Measurements from ENCODE around the gene ENPP1.

The ENPP1 gene

GRCh38 chr6:131813991-131814390, 6.2 kb downstream of the ENPP1 start:
- Histone ChIP-seq H3K9me3 (ENCODE audit: low read length) (no peaks in the 10 kb centered on the region), H3K36me3 (ENCODE audit: insufficient read depth, low read length) (no peaks in the 10 kb centered on the region), H3K4me3 (ENCODE audit: low read depth in 1 of 2, low read length in 2 of 2) (no peak overlapping the region), H3K9ac (ENCODE audit: low read length) (no peak overlapping the region), H3K27me3 (ENCODE audit: control insufficient read depth in 1 of 2, insufficient read depth in 2 of 2, low read length in 2 of 2) (no peaks in the 10 kb centered on the region), H3K4me1 (ENCODE audit: insufficient read depth, low read length) (no peaks in the 10 kb centered on the region), H3K27ac (ENCODE audit: low read depth, low read length) (no peak overlapping the region)

- Histone ChIP-seq H3K4me3 (ENCODE audit: low read depth in 1 of 2, low read length in 2 of 2) (no peak overlapping the region), H3K9ac (ENCODE audit: low read length) (no peak overlapping the region), H3K27ac (ENCODE audit: low read depth, low read length) (no peak overlapping the region), H3K9me3 (ENCODE audit: low read length) (no peaks in the 10 kb centered on the region), H3K27me3 (ENCODE audit: control insufficient read depth in 1 of 2, insufficient read depth in 2 of 2, low read length in 2 of 2) (no peaks in the 10 kb centered on the region), H3K4me1 (ENCODE audit: insufficient read depth, low read length) (no peaks in the 10 kb centered on the region), H3K36me3 (ENCODE audit: insufficient read depth, low read length) (no peaks in the 10 kb centered on the region)
These were observed 9.0 kb downstream of the ENPP1 start for GRCh38 chr6:131816869-131817268.

GRCh38 chr6:131819572-131820124, 11.8 kb downstream of the ENPP1 start:
- no peak overlapping the region for H3K27ac ChIP-seq (ENCODE audit: low read depth, low read length)
- H3K9me3 ChIP-seq (ENCODE audit: low read length), result no peaks in the 10 kb centered on the region
- H3K36me3 ChIP-seq (ENCODE audit: insufficient read depth, low read length), result no peaks in the 10 kb centered on the region
- H3K9ac ChIP-seq (ENCODE audit: low read length), result no peak overlapping the region
- no peaks in the 10 kb centered on the region for H3K4me1 ChIP-seq (ENCODE audit: insufficient read depth, low read length)
- no peaks in the 10 kb centered on the region for H3K27me3 ChIP-seq (ENCODE audit: control insufficient read depth in 1 of 2, insufficient read depth in 2 of 2, low read length in 2 of 2)
- no peak overlapping the region for H3K4me3 ChIP-seq (ENCODE audit: low read depth in 1 of 2, low read length in 2 of 2)

GRCh38 chr6:131821010-131821807, 13.4 kb downstream of the ENPP1 start:
- Histone ChIP-seq H3K27me3 (ENCODE audit: control insufficient read depth in 1 of 2, insufficient read depth in 2 of 2, low read length in 2 of 2) (no peaks in the 10 kb centered on the region), H3K9me3 (ENCODE audit: low read length) (no peaks in the 10 kb centered on the region), H3K4me1 (ENCODE audit: insufficient read depth, low read length) (no peaks in the 10 kb centered on the region), H3K36me3 (ENCODE audit: insufficient read depth, low read length) (no peaks in the 10 kb centered on the region), H3K4me3 (ENCODE audit: low read depth in 1 of 2, low read length in 2 of 2) (no peak overlapping the region), H3K27ac (ENCODE audit: low read depth, low read length) (no peak overlapping the region), H3K9ac (ENCODE audit: low read length) (no peak overlapping the region)

- H3K9me3 ChIP-seq (ENCODE audit: low read length), result no peaks in the 10 kb centered on the region
- no peaks in the 10 kb centered on the region for H3K27me3 ChIP-seq (ENCODE audit: control insufficient read depth in 1 of 2, insufficient read depth in 2 of 2, low read length in 2 of 2)
- H3K36me3 ChIP-seq (ENCODE audit: insufficient read depth, low read length), result no peaks in the 10 kb centered on the region
- no peak overlapping the region for H3K9ac ChIP-seq (ENCODE audit: low read length)
- H3K27ac ChIP-seq (ENCODE audit: low read depth, low read length), result no peak overlapping the region
- H3K4me3 ChIP-seq (ENCODE audit: low read depth in 1 of 2, low read length in 2 of 2), result no peak overlapping the region
- no peaks in the 10 kb centered on the region for H3K4me1 ChIP-seq (ENCODE audit: insufficient read depth, low read length)
These were observed 14.3 kb downstream of the ENPP1 start for GRCh38 chr6:131822119-131822518.

- Histone ChIP-seq H3K4me1 (ENCODE audit: insufficient read depth, low read length) (no peaks in the 10 kb centered on the region), H3K36me3 (ENCODE audit: insufficient read depth, low read length) (no peaks in the 10 kb centered on the region), H3K9me3 (ENCODE audit: low read length) (no peaks in the 10 kb centered on the region), H3K27me3 (ENCODE audit: control insufficient read depth in 1 of 2, insufficient read depth in 2 of 2, low read length in 2 of 2) (no peaks in the 10 kb centered on the region), H3K9ac (ENCODE audit: low read length) (no peak overlapping the region), H3K27ac (ENCODE audit: low read depth, low read length) (no peak overlapping the region), H3K4me3 (ENCODE audit: low read depth in 1 of 2, low read length in 2 of 2) (no peak overlapping the region)
These were observed 15.6 kb downstream of the ENPP1 start for GRCh38 chr6:131823276-131823902.

GRCh38 chr6:131825946-131826345, 18.1 kb downstream of the ENPP1 start:
- no peaks in the 10 kb centered on the region for H3K27me3 ChIP-seq (ENCODE audit: control insufficient read depth in 1 of 2, insufficient read depth in 2 of 2, low read length in 2 of 2)
- no peak overlapping the region for H3K4me3 ChIP-seq (ENCODE audit: low read depth in 1 of 2, low read length in 2 of 2)
- no peak overlapping the region for H3K9ac ChIP-seq (ENCODE audit: low read length)
- no peaks in the 10 kb centered on the region for H3K36me3 ChIP-seq (ENCODE audit: insufficient read depth, low read length)
- no peak overlapping the region for H3K27ac ChIP-seq (ENCODE audit: low read depth, low read length)
- H3K9me3 ChIP-seq (ENCODE audit: low read length), result no peaks in the 10 kb centered on the region
- H3K4me1 ChIP-seq (ENCODE audit: insufficient read depth, low read length), result no peaks in the 10 kb centered on the region

- Histone ChIP-seq H3K4me3 (ENCODE audit: low read depth in 1 of 2, low read length in 2 of 2) (no peak overlapping the region), H3K9me3 (ENCODE audit: low read length) (no peaks in the 10 kb centered on the region), H3K4me1 (ENCODE audit: insufficient read depth, low read length) (no peaks in the 10 kb centered on the region), H3K27ac (ENCODE audit: low read depth, low read length) (no peak overlapping the region), H3K36me3 (ENCODE audit: insufficient read depth, low read length) (no peaks in the 10 kb centered on the region), H3K9ac (ENCODE audit: low read length) (no peak overlapping the region), H3K27me3 (ENCODE audit: control insufficient read depth in 1 of 2, insufficient read depth in 2 of 2, low read length in 2 of 2) (no peaks in the 10 kb centered on the region)
These were observed 20.3 kb downstream of the ENPP1 start for GRCh38 chr6:131828080-131828479.

- H3K27ac ChIP-seq (ENCODE audit: low read depth, low read length), result no peak overlapping the region
- H3K27me3 ChIP-seq (ENCODE audit: control insufficient read depth in 1 of 2, insufficient read depth in 2 of 2, low read length in 2 of 2), result no peaks in the 10 kb centered on the region
- no peaks in the 10 kb centered on the region for H3K36me3 ChIP-seq (ENCODE audit: insufficient read depth, low read length)
- H3K9ac ChIP-seq (ENCODE audit: low read length), result no peak overlapping the region
- no peaks in the 10 kb centered on the region for H3K4me1 ChIP-seq (ENCODE audit: insufficient read depth, low read length)
- no peaks in the 10 kb centered on the region for H3K9me3 ChIP-seq (ENCODE audit: low read length)
- H3K4me3 ChIP-seq (ENCODE audit: low read depth in 1 of 2, low read length in 2 of 2), result no peak overlapping the region
These were observed 21.1 kb downstream of the ENPP1 start for GRCh38 chr6:131828951-131829350.

GRCh38 chr6:131831392-131831791, 23.6 kb downstream of the ENPP1 start:
- H3K9me3 ChIP-seq (ENCODE audit: low read length), result no peaks in the 10 kb centered on the region
- H3K27me3 ChIP-seq (ENCODE audit: control insufficient read depth in 1 of 2, insufficient read depth in 2 of 2, low read length in 2 of 2), result no peaks in the 10 kb centered on the region
- H3K4me1 ChIP-seq (ENCODE audit: insufficient read depth, low read length), result no peaks in the 10 kb centered on the region
- H3K4me3 ChIP-seq (ENCODE audit: low read depth in 1 of 2, low read length in 2 of 2), result no peak overlapping the region
- no peaks in the 10 kb centered on the region for H3K36me3 ChIP-seq (ENCODE audit: insufficient read depth, low read length)
- no peak overlapping the region for H3K27ac ChIP-seq (ENCODE audit: low read depth, low read length)
- no peak overlapping the region for H3K9ac ChIP-seq (ENCODE audit: low read length)

GRCh38 chr6:131831886-131832285, 24.1 kb downstream of the ENPP1 start:
- no peaks in the 10 kb centered on the region for H3K27me3 ChIP-seq (ENCODE audit: control insufficient read depth in 1 of 2, insufficient read depth in 2 of 2, low read length in 2 of 2)
- no peaks in the 10 kb centered on the region for H3K36me3 ChIP-seq (ENCODE audit: insufficient read depth, low read length)
- no peaks in the 10 kb centered on the region for H3K4me1 ChIP-seq (ENCODE audit: insufficient read depth, low read length)
- H3K9ac ChIP-seq (ENCODE audit: low read length), result no peak overlapping the region
- no peaks in the 10 kb centered on the region for H3K9me3 ChIP-seq (ENCODE audit: low read length)
- H3K27ac ChIP-seq (ENCODE audit: low read depth, low read length), result no peak overlapping the region
- H3K4me3 ChIP-seq (ENCODE audit: low read depth in 1 of 2, low read length in 2 of 2), result no peak overlapping the region

Data from muscle layer of colon (tissue), 2 donors.